WI38 (cell line): ENCODE data around the gene RBFOX2.

Experiments used
- H3K4me3 ChIP-seq: 2 replicates; pipeline ENCODE4 v1.5.1; 2011; ENCODE audit warnings: low read depth, mild to moderate bottlenecking, control low read depth, low read length
- TF ChIP-seq, protein P1 (sequence below): IDR thresholded peaks from 2 replicates; pipeline ENCODE4 v1.5.1; 2012; ENCODE audit warnings: low read depth, mild to moderate bottlenecking, control low read depth, low read length

RBFOX2 gene

DNA sequence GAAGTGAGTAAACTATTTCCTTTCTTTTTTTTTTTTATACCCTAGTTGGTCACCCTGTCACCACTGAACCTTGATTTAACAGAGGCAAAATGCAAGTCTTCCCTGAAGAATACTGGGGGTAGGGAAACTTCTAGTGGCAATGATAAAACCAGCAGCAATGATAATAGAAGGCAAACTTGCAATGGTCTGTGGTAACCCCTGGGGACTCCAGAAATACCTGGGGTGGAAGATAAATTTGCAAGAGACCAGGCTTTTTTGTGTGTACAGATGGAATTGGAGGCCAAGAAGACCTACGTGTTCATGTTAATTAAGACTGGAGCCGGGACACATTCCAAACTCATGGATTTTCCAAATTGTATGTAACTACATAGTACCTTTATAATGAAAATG, 299.3 kb downstream of the RBFOX2 start:
- TF ChIP-seq, protein P1, sequence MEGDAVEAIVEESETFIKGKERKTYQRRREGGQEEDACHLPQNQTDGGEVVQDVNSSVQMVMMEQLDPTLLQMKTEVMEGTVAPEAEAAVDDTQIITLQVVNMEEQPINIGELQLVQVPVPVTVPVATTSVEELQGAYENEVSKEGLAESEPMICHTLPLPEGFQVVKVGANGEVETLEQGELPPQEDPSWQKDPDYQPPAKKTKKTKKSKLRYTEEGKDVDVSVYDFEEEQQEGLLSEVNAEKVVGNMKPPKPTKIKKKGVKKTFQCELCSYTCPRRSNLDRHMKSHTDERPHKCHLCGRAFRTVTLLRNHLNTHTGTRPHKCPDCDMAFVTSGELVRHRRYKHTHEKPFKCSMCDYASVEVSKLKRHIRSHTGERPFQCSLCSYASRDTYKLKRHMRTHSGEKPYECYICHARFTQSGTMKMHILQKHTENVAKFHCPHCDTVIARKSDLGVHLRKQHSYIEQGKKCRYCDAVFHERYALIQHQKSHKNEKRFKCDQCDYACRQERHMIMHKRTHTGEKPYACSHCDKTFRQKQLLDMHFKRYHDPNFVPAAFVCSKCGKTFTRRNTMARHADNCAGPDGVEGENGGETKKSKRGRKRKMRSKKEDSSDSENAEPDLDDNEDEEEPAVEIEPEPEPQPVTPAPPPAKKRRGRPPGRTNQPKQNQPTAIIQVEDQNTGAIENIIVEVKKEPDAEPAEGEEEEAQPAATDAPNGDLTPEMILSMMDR = no peak
- H3K4me3 ChIP-seq = no peak overlapping the region

DNA sequence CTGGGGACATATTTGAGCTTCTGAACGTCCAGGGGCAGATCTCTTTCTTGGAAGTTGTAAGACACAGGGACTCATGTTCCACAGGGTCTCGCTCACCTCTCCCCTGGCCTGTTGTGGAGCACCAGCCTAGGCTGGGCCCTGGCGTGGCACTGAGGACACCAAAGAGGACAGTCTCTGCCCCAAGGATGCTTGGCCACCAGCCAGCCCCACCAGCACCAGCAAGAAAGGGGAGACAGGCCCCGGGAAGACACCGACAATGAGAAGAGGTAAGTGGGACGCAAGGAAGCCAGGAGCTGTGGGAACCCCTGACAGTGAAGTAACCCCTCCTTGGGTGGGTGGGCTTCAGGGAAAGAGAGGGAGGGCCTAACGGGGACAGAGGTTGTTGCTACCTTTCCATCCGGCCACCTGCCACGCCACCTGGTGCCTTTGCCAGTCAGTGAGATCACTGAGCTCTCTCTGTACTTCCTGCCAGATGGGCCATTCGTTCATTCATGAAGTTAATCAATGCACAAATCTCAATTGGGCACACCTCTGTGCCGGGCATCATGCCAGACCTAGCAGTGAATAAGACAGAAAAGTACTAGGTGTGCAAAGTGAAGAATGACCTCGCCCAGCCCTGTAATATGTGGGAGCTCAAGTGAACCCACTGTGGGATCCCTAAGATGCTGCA, 299.9 kb downstream of the RBFOX2 start:
- TF ChIP-seq, protein P1 = no peak
- no peak overlapping the region for H3K4me3 ChIP-seq

DNA sequence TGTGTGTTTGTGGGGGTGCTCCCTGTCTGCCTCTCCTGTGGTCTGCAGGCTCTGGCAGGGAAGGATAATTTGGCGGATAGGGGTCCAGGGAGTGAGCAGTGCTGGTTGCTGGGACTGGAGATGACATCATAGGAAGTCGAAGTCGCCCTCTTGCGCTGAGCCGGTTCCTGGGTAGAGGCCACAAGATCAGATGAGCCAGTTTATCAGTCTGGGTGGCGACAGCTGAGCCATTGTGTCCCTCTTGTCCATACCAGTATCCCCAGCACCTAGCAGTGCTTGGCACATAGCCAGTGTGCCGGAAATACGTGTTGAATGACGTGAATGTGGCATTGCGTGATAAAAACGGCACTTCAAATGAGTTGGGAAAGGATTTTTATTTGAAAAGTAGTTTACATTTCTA, 301.2 kb downstream of the RBFOX2 start:
- H3K4me3 ChIP-seq = no peak overlapping the region
- TF ChIP-seq, protein P1 = no peak

DNA sequence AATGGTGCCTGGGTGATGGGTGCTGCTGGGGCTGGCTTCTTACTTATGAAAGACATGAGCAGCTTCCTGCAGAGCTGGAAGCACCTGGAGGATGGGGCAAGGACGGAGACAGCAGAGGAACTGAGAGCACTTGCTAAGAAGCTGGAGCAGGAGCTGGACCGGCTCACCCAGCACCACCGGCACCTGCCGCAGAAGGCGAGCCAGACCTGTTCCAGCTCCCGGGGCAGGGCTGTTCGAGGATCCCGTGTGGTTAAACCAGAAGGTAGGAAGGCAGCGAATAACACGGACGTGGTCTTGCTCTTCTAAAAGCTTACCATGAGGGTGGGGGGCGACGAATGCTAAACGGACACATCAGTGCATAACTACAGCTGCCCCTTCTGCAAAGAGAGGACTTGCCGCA, 301.7 kb downstream of the RBFOX2 start:
- no peak overlapping the region for H3K4me3 ChIP-seq
- TF ChIP-seq, protein P1 = no peak

DNA sequence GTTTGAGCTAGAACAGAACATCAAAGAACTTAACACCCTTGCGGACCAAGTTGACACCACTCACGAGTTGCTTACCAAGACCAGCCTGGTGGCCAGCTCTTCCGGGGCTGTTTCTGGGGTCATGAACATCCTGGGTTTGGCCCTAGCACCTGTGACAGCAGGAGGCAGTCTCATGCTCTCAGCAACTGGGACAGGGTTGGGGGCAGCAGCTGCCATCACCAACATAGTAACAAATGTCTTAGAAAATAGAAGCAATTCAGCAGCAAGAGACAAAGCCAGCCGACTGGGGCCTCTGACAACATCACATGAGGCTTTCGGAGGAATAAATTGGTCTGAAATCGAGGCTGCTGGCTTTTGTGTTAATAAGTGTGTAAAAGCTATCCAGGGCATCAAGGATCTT, 302.2 kb downstream of the RBFOX2 start:
- TF ChIP-seq, protein P1 = no peak
- no peak overlapping the region for H3K4me3 ChIP-seq

- TF ChIP-seq, protein P1 = no peak
- H3K4me3 ChIP-seq = no peak overlapping the region
Observed at GRCh38 chr22:35725521-35725920, 303.1 kb downstream of the RBFOX2 start.

DNA sequence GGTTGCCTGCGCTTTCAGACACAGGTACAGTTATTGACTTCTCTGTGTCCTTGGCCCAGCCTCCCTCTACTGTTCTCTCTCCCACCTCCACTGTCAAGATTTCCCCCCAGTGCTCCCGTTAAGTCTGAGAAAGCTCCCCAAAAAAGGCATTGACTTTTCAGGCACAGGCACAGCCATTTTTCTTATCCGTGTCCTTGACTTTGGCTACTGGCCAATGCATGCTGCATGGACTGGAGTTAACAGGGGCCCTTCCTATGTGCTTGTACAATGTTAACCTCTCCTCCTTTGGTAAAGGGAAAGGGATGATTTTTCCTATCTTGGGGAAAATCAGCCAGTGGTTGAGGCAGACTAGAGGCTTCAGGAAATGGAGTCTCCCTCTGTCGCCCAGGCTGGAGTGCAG, 306.7 kb downstream of the RBFOX2 start:
- TF ChIP-seq, protein P1 = no peak
- H3K4me3 ChIP-seq = no peak overlapping the region
